Activated CD8-positive, alpha-beta memory T cell treated with anti-CD3 and anti-CD28 coated beads for 24 hours (primary cell): ENCODE data around the gene EHMT2.
A peak's percentile ranks its signal among the peaks of the same experiment; 100 is the strongest.
"Not testable (repeated sequence)": the region's sequence is repeated elsewhere in the genome, so short reads cannot be mapped to it uniquely, and the experiment has no call there.

Source experiments
- DNase-seq: peaks from one replicate; pipeline ENCODE4 v3.0.0-alpha.2; 2020

Gene EHMT2

DNA sequence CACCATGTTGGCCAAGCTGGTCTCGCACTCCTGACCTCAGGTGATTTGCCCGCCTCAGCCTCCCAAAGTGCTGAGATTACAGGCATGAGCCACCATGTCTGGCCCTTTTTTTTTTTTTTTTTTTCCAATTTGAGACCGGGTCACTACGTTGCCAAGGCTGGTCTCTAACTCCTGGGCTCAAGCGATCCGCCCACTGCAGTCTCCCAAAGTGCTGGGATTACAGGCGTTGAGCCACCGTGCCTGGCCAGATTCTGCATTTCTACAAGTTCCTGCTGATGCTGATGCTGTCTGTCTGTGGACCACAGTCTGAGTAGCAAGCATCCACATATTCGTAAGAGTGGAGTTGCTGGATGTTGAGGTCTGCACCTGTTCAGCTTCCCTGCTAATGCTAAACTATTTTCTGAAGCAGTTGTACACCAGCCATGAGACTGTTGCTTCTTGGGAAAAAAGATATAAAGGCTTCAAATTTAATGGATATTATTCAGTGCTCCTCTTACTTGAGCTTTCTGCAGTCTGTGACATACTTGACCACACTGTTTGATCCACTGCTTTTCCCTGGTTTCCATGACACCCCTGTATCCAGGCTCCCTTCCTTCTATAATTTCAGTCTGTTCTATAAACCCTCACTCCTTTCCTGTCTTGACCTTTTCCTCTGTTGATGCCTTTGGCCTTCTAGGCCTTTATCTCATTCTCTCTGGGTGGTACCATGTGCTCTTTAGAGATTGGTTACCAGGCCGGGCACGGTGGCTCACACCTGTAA, 14.5 kb upstream of the EHMT2 start:
- DNase-seq = no peak

- DNase-seq = not testable (repeated sequence)
Observed at GRCh38 chr6:31909298-31909697, 11.8 kb upstream of the EHMT2 start.

DNA sequence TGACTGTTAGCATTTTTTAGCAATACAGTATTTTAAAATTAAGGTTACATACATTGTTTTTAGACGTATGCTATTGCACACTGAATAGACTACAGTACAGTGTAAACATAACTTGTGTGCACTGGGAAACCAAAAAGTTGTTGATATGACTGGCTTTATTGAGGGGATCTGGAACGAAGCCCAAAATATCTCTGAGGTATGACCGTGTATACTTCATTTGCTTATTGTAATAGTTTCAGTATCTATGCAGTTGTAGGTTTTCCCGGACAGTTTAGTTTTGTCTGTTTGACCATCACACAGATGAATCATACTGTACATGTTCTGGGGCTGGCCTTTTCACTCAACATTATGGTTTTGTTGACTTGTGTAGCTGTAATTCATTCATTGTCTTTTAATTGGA, 11.3 kb upstream of the EHMT2 start:
- DNase-seq = no peak

DNA sequence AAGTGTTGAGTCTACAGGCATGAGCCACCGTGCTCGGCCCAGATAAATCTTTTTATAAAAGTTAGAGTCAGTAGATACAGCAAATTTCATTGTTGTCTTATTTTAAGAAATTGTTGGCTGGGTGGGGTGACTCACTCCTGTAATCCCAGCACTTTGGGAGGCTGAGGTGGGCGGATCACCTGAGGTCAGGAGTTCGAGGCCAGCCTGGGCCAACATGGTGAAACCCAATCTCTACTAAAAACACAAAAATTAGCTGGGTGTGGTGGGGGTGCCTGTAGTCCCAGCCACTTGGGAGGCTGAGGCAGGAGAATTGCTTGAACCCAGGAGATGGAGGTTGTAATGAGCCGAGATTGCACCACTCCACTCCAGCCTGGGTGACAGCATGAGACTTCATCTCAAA, 10.8 kb upstream of the EHMT2 start:
- DNase-seq = not testable (repeated sequence)

- no peak for DNase-seq
Observed at GRCh38 chr6:31907158-31907813, 9.8 kb upstream of the EHMT2 start.

DNA sequence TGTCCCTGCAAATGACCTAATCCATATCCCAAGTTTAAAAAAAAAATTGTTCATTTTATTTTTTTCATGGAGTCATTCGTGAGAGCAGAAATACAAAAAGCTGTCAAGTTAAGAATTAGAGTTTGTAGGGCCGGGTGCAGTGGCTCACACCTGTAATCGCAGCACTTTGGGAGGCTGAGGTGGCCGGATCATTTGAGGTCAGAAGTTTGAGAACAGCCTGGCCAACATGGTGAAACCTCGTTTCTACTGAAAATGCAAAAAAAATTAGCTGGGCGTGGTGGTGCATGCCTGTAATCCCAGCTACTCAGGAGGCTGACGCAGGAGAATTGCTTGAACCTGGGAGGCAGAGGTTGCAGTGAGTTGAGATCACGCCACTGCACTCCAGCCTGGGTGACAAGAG, 9.2 kb upstream of the EHMT2 start:
- DNase-seq = not testable (repeated sequence)

- no peak for DNase-seq
Observed at GRCh38 chr6:31906122-31906521, 8.6 kb upstream of the EHMT2 start.

DNA sequence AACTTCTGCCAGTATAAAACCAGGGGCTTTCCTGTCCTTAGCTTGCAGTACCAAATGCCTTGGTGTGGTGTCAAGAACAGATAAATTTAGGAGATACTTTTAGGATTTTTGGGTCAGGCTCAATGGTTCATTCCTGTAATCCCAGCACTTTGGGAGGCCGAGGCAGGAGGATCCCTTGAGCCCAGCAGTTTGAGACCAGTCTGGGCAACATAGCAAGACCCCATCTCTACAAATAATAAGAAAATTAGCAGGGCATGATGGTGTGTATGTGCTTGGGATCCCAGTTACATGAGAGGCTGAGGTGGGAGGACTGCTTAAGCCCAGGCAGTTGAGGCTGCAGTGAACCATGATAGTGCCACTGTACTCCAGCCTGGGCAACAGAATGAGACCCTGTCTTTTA, 7.5 kb upstream of the EHMT2 start:
- no peak for DNase-seq

DNA sequence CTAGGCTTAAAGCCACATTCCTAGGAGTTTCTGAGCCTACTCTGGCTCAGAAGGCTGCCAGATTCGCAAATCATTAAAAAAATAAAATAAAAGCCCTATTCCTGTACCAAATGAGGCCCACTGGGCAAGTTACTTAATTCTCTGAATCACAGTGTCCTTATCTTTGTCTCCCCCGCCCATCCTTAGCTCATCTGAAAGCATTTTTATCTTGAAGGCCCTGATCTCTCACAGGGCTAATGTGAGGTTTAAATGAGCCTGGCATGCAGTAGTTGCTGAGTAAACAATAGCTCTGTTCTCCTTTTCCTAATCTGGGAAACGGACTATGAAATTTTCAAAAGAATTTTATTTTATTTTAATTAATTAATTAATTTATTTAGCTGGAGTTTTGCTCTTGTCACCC, 6.5 kb upstream of the EHMT2 start:
- no peak for DNase-seq

DNA sequence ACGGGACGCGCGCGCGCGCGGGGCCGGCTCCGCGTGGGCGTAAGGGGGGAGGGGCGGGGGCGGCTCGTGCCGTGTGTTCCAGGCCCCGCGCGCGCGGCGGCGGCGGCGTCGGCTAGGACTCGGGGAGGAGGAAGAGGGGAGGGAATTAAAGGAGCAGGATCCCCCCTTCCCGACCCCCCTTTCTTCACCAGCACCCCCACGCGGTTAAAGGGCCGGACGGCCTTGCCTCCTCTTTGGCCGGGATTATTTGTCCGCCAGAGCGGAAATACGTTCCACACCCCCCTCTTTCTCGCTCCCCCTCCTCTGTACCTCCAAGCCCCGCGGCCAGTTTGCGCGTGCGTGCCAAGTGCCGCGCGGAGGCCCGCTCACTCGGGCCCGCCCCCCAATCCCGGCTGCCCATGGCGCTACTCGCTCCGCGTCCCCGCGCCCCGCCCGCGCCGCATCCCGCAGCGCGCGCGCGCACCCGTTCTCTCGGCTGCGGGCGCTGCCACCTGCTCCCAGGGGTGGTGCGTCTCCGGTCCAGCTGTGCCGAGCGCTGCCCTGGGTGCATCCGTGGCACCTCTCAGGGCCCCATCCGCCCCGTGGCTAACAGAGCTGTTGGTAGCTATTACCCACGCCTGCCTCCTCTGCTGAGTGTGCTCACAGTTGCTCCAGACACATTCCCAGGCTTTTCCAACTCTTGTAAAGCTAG, 4.6 kb upstream of the EHMT2 start, which contains the start of gene ZBTB12:
ZBTB12 (minus strand) TSS at position 134 of the 691 bp plus-strand sequence. CDS start 781 bp downstream, outside the sequence.
- DNase-seq = peak; percentile 94

DNA sequence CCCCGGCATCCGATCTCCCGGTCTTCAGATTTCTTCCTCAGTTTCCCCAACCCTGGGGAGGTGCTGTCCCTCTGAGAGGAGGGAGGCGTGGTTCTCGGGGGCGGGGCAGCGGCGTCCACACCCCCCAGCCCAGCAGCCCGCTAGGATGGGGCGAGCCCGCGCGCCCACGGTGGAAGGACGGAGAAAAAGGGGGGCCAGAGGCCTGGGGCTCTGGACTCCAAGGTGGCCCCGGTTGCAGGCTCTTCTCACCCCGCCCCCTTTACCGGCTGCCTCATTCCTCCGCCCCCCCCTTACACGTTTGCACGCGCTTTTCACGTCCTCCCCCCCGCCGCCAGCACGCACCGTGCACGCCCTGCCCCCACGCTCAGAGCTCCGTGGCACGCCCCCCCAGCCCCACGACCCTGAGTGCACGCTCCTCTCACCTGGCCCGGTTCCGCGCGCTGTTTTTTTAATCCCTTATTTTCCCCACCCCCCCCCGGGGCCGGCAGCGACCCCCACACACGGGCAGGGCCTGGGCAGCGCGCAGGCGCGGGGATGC, 4.0 kb upstream of the EHMT2 start:
- DNase-seq = no peak

- peak; percentile 68 for DNase-seq
Observed at GRCh38 chr6:31900917-31901414, 3.5 kb upstream of the EHMT2 start.

GRCh38 chr6:31899882-31900722, 2.6 kb upstream of the EHMT2 start:
- peak; percentile 65 for DNase-seq

- no peak for DNase-seq
Observed at GRCh38 chr6:31899215-31899614, 1.7 kb upstream of the EHMT2 start.

DNA sequence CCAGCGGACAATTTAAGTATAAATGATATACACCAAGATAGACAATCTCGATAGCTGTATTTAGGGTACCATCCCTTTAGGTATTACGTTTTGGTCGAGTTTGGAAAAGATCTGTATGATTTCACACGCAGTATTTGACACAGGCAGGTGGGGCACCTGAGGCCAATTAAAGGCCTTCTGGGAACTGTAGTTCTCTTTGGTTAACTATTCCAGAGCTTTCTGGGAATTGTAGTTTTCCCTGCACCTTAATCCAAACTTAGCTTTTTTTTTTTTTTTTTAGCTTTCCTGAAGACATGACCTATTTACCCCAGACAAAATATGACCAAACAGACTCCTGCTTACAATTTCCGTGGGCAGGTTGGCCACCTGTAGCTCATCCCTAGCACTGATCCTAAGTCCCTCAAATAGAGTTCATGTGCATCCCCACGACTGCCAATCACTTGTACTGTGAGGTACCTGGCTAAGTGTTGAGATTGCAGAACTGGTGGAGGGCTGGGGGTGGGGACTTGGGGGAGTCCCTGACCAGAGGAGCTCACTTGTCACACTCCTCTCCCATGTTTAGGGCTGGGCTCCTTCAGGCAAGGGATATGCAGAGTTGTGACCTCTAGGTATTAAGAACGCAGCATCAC, 999 bp upstream of the EHMT2 start:
- DNase-seq = peak; percentile 66

DNA sequence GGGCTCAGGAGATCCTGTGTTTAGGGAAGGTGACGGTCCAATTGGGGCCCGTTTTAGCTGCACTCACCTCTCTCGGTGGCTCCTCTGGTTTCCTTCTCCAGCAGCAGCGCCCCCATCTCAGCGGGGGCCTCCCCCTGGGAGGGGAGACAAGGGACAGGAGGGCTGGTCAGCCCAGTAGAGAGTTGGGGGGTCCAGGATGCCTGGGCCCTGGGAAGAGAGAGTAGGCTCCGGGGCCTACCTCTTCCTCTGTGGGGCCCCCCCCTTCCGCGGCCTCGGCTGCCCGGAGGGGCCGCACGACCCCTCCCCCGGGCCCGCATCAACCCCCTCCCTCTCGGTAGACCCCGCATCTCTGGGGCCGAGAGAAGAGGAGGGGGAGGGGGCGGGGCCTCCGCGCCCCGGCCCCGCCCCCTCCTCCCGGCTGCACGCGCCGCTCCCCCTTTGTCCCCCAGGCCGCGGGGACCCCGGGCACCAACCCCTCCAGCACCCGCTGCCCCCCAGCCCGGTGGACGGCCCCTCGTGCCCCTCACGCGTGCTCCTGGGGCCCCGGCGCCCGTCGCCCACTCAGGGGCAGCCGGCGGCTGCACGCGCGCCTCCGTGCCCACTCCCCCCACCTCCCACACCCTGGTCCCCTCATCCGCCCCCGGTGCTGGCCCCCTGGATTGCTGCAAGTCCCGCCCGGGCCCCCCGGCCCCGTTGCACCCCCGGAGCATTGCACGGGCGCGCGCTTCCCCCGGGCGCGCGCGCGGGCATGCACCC, 464 bp downstream of the EHMT2 start:
- DNase-seq = peak; percentile 69

GRCh38 chr6:31896493-31896855, 1.0 kb downstream of the EHMT2 start:
- peak; percentile 60 for DNase-seq

DNA sequence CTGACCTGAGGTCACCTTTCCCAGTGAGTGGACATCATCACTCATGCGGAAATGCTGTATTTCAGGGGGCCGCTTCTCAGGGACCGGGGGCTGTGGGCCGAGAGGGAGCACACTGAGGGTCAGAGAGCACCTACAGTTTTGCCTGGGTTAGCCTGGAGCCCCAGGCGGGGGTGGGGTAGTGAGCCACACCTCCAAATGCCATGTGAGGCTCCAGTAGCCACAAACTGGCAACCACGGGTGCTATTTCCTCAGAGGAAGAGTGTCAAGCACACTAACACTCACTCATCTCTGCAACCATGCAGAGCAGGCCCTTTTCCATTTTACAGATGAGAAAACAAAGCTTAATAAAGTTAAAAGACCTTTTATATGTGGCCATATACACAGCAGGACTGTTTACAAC, 4.7 kb downstream of the EHMT2 start:
- no peak for DNase-seq

DNA sequence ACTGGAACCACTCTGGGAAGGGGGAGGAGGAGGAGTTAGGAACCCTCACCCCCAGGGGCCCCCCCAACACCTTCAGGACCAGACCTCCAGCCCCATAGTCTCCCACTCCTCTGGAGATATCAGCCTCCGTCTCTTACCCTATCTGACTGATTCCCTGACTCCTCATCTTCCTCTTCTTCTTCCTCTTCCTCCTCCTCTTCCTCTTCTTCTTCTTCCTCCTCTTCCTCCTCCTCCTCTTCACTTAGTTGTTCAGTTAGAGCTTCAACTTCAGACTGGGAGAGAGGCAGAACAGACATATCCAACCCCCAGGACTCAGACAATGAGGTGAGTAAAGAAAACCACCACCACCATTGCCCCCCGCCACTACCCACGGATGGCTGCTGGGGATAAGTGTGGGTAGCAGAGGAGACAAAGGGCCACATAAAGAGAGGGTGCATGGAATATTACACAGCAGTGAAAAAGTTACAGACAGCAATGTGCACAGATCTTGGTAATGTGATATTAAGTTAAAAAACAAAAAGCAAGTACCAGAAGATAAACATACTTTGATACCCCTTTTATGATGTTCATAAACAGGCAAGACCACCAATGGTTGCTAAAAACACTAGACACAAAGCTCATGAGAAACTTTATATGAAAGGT, 8.0 kb downstream of the EHMT2 start:
- no peak for DNase-seq
